Measurements from ENCODE around the gene LRRTM4. TPM values are rescaled to one million over a fixed set of nuclear protein-coding genes. Genes with fewer than 3 reads are reported as not detected.

Gene LRRTM4
- polyA plus RNA-seq, 1 donor (not counting 4 experiments of a cell fraction or from before 2014, with no cell fraction given), result not detected

- Histone ChIP-seq H3K4me3 (ENCODE audit: control insufficient read depth in 2 of 3, extremely low read depth in 1 of 3, insufficient read depth in 2 of 3, low read depth in 1 of 3, low read length in 3 of 3) (no peak overlapping the region), H3K27ac (ENCODE audit: control insufficient read depth, insufficient read depth, low read length) (no peak overlapping the region), H4K20me1 (ENCODE audit: control insufficient read depth, extremely low read depth, insufficient read depth, low read length) (no peaks in the 10 kb centered on the region), H3K9me1 (ENCODE audit: control insufficient read depth, extremely low read depth, insufficient read depth, low read length) (no peaks in the 10 kb centered on the region), H3K4me1 (ENCODE audit: control insufficient read depth, extremely low read depth, insufficient read depth, low read length) (no peaks in the 10 kb centered on the region), H3K27me3 (ENCODE audit: control insufficient read depth, extremely low read depth, insufficient read depth, low read length) (no peaks in the 10 kb centered on the region), H3K9ac (ENCODE audit: control insufficient read depth, extremely low read depth, insufficient read depth, low read length) (no peak overlapping the region), H3K79me2 (ENCODE audit: control insufficient read depth, insufficient read depth, low read length) (no peaks in the 10 kb centered on the region), H3K4me2 (ENCODE audit: control insufficient read depth, extremely low read depth, insufficient read depth, low read depth, low read length) (no peak overlapping the region), H3K9me3 (ENCODE audit: control insufficient read depth, low read depth, low read length) (peaks cover 3% of the 10 kb centered on the region), H3K36me3 (ENCODE audit: control insufficient read depth in 2 of 2, extremely low read depth in 1 of 2, insufficient read depth in 2 of 2, low read length in 2 of 2) (no peaks in the 10 kb centered on the region), H2AFZ (ENCODE audit: control insufficient read depth, low read length) (no peak overlapping the region)
- TF ChIP-seq EZH2 (IDR thresholded peaks at IDR 0.05; ENCODE audit: low read length) (no peak), CTCF (optimal IDR thresholded peaks at IDR 0.05 in 1 of 3, IDR thresholded peaks at IDR 0.05 in 1 of 3, conservative IDR thresholded peaks at IDR 0.05 in 1 of 3; ENCODE audit: extremely low read depth in 1 of 3, insufficient read depth in 2 of 3, low read length in 3 of 3) (no peak)
- DNase-seq (ENCODE audit: low read depth, low spot score), result no peak
- dilution Hi-C loops (cut with MboI; ENCODE audit: extremely low pct_ligation_motif_present, low sequenced_read_pairs), result no loop called here
- no peak for FAIRE-seq
Observed at GRCh38 chr2:77127345-77127744, 394.8 kb downstream of the LRRTM4 start.

- H3K36me3 ChIP-seq (ENCODE audit: control insufficient read depth in 2 of 2, extremely low read depth in 1 of 2, insufficient read depth in 2 of 2, low read length in 2 of 2), result no peaks in the 10 kb centered on the region
- DNase-seq (ENCODE audit: low read depth, low spot score) (no peak), FAIRE-seq (no peak)
- peaks cover 3% of the 10 kb centered on the region for H3K9me3 ChIP-seq (ENCODE audit: control insufficient read depth, low read depth, low read length)
- H4K20me1 ChIP-seq (ENCODE audit: control insufficient read depth, extremely low read depth, insufficient read depth, low read length), result no peaks in the 10 kb centered on the region
- dilution Hi-C loops (cut with MboI; ENCODE audit: extremely low pct_ligation_motif_present, low sequenced_read_pairs), result no loop called here
- no peaks in the 10 kb centered on the region for H3K27me3 ChIP-seq (ENCODE audit: control insufficient read depth, extremely low read depth, insufficient read depth, low read length)
- no peak for TF ChIP-seq CTCF (optimal IDR thresholded peaks at IDR 0.05 in 1 of 3, IDR thresholded peaks at IDR 0.05 in 1 of 3, conservative IDR thresholded peaks at IDR 0.05 in 1 of 3; ENCODE audit: extremely low read depth in 1 of 3, insufficient read depth in 2 of 3, low read length in 3 of 3)
- TF ChIP-seq EZH2 (IDR thresholded peaks at IDR 0.05; ENCODE audit: low read length), result no peak
- no peaks in the 10 kb centered on the region for H3K79me2 ChIP-seq (ENCODE audit: control insufficient read depth, insufficient read depth, low read length)
- H3K9me1 ChIP-seq (ENCODE audit: control insufficient read depth, extremely low read depth, insufficient read depth, low read length), result no peaks in the 10 kb centered on the region
- no peak overlapping the region for H3K4me3 ChIP-seq (ENCODE audit: control insufficient read depth in 2 of 3, extremely low read depth in 1 of 3, insufficient read depth in 2 of 3, low read depth in 1 of 3, low read length in 3 of 3)
- H3K9ac ChIP-seq (ENCODE audit: control insufficient read depth, extremely low read depth, insufficient read depth, low read length), result no peak overlapping the region
- no peaks in the 10 kb centered on the region for H3K4me1 ChIP-seq (ENCODE audit: control insufficient read depth, extremely low read depth, insufficient read depth, low read length)
- no peak overlapping the region for H3K4me2 ChIP-seq (ENCODE audit: control insufficient read depth, extremely low read depth, insufficient read depth, low read depth, low read length)
- H3K27ac ChIP-seq (ENCODE audit: control insufficient read depth, insufficient read depth, low read length), result no peak overlapping the region
- no peak overlapping the region for H2AFZ ChIP-seq (ENCODE audit: control insufficient read depth, low read length)
Observed at GRCh38 chr2:77121518-77121917, 400.7 kb downstream of the LRRTM4 start.
